K562 (cell line): ENCODE results near the gene PLA2G4F. TPM values are rescaled to one million over a fixed set of nuclear protein-coding genes. Genes with fewer than 3 reads are reported as not detected.

ENCODE experiments used
- CEBPB ChIP-seq: fragments of 450-650 bp; IDR thresholded peaks from 2 replicates; pipeline ENCODE4 v1.6.1; 2016; ENCODE audit warnings: missing genetic modification characterization, missing compliant biosample characterization
- EHMT2 ChIP-seq: fragments of 450-650 bp; IDR thresholded peaks from 2 replicates; pipeline ENCODE4 v1.6.1; 2018; ENCODE audit warnings: antibody characterized with exemption
- ELF1 ChIP-seq: fragments of 200-800 bp; sonication (Bioruptor generic); IDR thresholded peaks from 2 replicates; pipeline ENCODE4 v1.6.1; 2016; ENCODE audit warnings: missing genetic modification characterization, missing compliant biosample characterization
- FOSL1 ChIP-seq: fragments of 200-800 bp; sonication (Bioruptor generic); conservative IDR thresholded peaks from 2 replicates; pipeline ENCODE4 v1.6.1; 2016; ENCODE audit warnings: missing genetic modification characterization, missing compliant biosample characterization
- GABPA ChIP-seq: fragments of 200-800 bp; sonication (Bioruptor generic); conservative IDR thresholded peaks from 2 replicates; pipeline ENCODE4 v1.6.1; 2016; ENCODE audit warnings: low read depth, missing genetic modification characterization, missing compliant biosample characterization
- HDAC2 ChIP-seq: fragments of 450-650 bp; IDR thresholded peaks from 2 replicates; pipeline ENCODE4 v1.6.1; 2016; ENCODE audit warnings: mild to moderate bottlenecking
- JUN ChIP-seq, 2 experiments: sonication (generic) in 1 of 2; formaldehyde crosslinking in 1 of 2; IDR thresholded peaks; 2 replicates each; pipeline versions ENCODE4 v1.6.1 to v1.8.0; 2012 to 2022; ENCODE audit warnings: borderline replicate concordance in 2 of 2, mild to moderate bottlenecking in 2 of 2, improper control_type of control experiment in 1 of 2, low read depth in 1 of 2, low read length in 1 of 2, missing genetic modification reagents in 1 of 2
- KLF13 ChIP-seq: fragments of 450-650 bp; IDR thresholded peaks from 2 replicates; pipeline ENCODE4 v1.6.1; 2016; ENCODE audit warnings: missing genetic modification characterization, low read depth, mild to moderate bottlenecking, missing compliant biosample characterization, moderate library complexity, borderline replicate concordance
- MBD1 ChIP-seq: fragments of 250-450 bp; sonication (Bioruptor Pico); IDR thresholded peaks from 2 replicates; pipeline ENCODE4 v1.8.0; 2022; ENCODE audit warnings: inconsistent platforms
- MEIS2 ChIP-seq: fragments of 450-650 bp; IDR thresholded peaks from 2 replicates; pipeline ENCODE4 v1.6.1; 2014; ENCODE audit warnings: mild to moderate bottlenecking; ENCODE audit not compliant: partially characterized antibody
- NR2F6 ChIP-seq: fragments of 450-650 bp; formaldehyde crosslinking; IDR thresholded peaks from 2 replicates; pipeline ENCODE4 v1.4.0; 2020; ENCODE audit warnings: mild to moderate bottlenecking
- POLR2A ChIP-seq: fragments of 450-650 bp; conservative IDR thresholded peaks from 2 replicates; pipeline ENCODE4 v1.6.1; 2016
- RBBP5 ChIP-seq: fragments of 200-600 bp; sonication (generic); IDR thresholded peaks from 2 replicates; pipeline ENCODE4 v1.6.1; 2012; ENCODE audit warnings: borderline replicate concordance, mild to moderate bottlenecking, low read length, control low read depth, inconsistent platforms; ENCODE audit not compliant: insufficient read depth, poor library complexity, severe bottlenecking
- RHOXF2B ChIP-seq: fragments of 250-450 bp; sonication (Bioruptor Pico); conservative IDR thresholded peaks from 2 replicates; pipeline ENCODE4 v1.5.1; 2021
- SMARCA4 ChIP-seq: fragments of 450-650 bp; IDR thresholded peaks from 2 replicates; pipeline ENCODE4 v1.6.1; 2016
- SP2 ChIP-seq: IDR thresholded peaks from 2 replicates; pipeline ENCODE4 v1.6.1; 2011; ENCODE audit warnings: mild to moderate bottlenecking, low read depth, low read length, moderate library complexity; ENCODE audit not compliant: poor library complexity, severe bottlenecking; ENCODE audit errors: extremely low read depth
- SRSF3 ChIP-seq: fragments of 200-400 bp; formaldehyde crosslinking; IDR thresholded peaks from 2 replicates; pipeline ENCODE4 v1.6.1; 2016; ENCODE audit warnings: mild to moderate bottlenecking, low read length, moderate library complexity; ENCODE audit not compliant: insufficient read depth
- ZNF184 ChIP-seq: sonication (generic); formaldehyde crosslinking; IDR thresholded peaks from 2 replicates; pipeline ENCODE4 v1.5.0; 2020; ENCODE audit warnings: missing genetic modification reagents
- ZNF384 ChIP-seq: IDR thresholded peaks from 2 replicates; pipeline ENCODE4 v1.6.1; 2012; ENCODE audit warnings: low read depth, low read length, improper control_type of control experiment
- polyA plus RNA-seq, 8 experiments: library from polyadenylated mRNA; depleted of rRNA in 4 of 8; stranded (reverse) in 5 of 8; unstranded in 3 of 8; fragments of >200 nt; fragmentation: Nextera tagmentation in 2 of 8; fragmentation: Illumina TruSeq in 1 of 8; extraction: Ambion mirVana in 2 of 8; extraction: Trizol in 1 of 8; gene quantifications; 2 replicates each; pipeline versions ENCODE4 v1.2.1 to v1.2.3, GENCODE V29; 2011 to 2014; ENCODE audit warnings: inconsistent platforms in 1 of 8, missing spikeins in 1 of 8
- total RNA-seq, 7 experiments: library from RNA; depleted of rRNA in 6 of 7; stranded (reverse); fragments of >200 nt in 6 of 7; fragmentation: Illumina TruSeq in 2 of 7; extraction: Trizol in 2 of 7; gene quantifications; 2 replicates each; pipeline versions ENCODE4 v1.2.1 to v1.2.3, GENCODE V29; 2011 to 2021; ENCODE audit warnings: low replicate concordance in 1 of 7
- TF ChIP-seq, protein P1 (sequence below), 2 experiments: fragments of 450-650 bp in 1 of 2; sonication (generic) in 1 of 2; formaldehyde crosslinking in 1 of 2; IDR thresholded peaks in 1 of 2; conservative IDR thresholded peaks in 1 of 2; 2 replicates each; pipeline versions ENCODE4 v1.6.1 to v1.8.1; 2016 to 2023; ENCODE audit warnings: mild to moderate bottlenecking in 2 of 2, moderate library complexity in 2 of 2, inconsistent platforms in 1 of 2, missing genetic modification reagents in 1 of 2
- TF ChIP-seq, protein P2 (sequence below), 2 experiments: fragments of 450-650 bp; conservative IDR thresholded peaks; 2 replicates each; pipeline ENCODE4 v1.6.1; 2017; ENCODE audit warnings: mild to moderate bottlenecking in 2 of 2, moderate library complexity in 2 of 2
- TF ChIP-seq, protein P3 (sequence below): fragments of 200-800 bp; sonication (Bioruptor generic); IDR thresholded peaks from 2 replicates; pipeline ENCODE4 v1.6.1; 2017; ENCODE audit warnings: missing genetic modification characterization, missing compliant biosample characterization

The PLA2G4F gene
- total and polyA plus RNA-seq, 9 of the 15 experiments (the other 6 are each of a cell fraction or from before 2014, with no cell fraction given): 0.02 TPM; not detected in 8

DNA sequence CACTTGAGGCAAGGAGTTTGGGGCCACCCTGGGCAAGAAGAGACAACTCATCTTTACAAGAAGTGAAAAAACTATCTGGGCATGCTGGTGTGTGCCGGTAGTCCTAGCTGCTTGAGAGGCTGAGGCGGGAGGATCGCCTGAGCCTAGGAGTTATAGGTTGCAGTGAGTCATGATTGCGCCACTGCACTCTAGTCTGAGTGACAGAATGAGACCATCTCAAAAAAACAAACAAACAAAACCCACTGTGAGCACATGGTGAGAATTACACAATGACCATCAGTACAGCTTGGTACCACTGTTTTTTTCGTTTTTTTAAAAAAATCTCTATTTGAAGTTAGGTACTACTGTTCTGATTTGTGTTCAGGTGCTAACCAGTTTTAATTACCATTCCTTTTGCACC, 38.1 kb upstream of the PLA2G4F start (continued):
- TF ChIP-seq, protein P1, sequence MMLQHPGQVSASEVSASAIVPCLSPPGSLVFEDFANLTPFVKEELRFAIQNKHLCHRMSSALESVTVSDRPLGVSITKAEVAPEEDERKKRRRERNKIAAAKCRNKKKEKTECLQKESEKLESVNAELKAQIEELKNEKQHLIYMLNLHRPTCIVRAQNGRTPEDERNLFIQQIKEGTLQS (IDR thresholded peaks at IDR 0.05): peak; percentile 83
- TF ChIP-seq, protein P1 (CRISPR knock-in tag; conservative IDR thresholded peaks at IDR 0.05): no peak
- TF ChIP-seq POLR2A (no peak), NR2F6 (CRISPR knock-in tag) (no peak), KLF13 (tag) (no peak), SRSF3 (no peak), RBBP5 (no peak), SP2 (no peak), GABPA (tag) (no peak), CEBPB (tag) (peak; percentile 94), JUN (IDR thresholded peaks at IDR 0.05; ENCODE audit: borderline replicate concordance, low read depth, low read length) (peak; percentile 78), JUN (CRISPR knock-in tag; IDR thresholded peaks at IDR 0.05; ENCODE audit: borderline replicate concordance) (no peak), SMARCA4 (peak; percentile 41; the same call in 1 of the 2 replicates), RHOXF2B (CRISPR knock-in tag) (no peak), MEIS2 (peak; percentile 53), MBD1 (CRISPR knock-in tag) (no peak), EHMT2 (no peak), ZNF384 (peak; percentile 9; the same call in 1 of the 2 replicates), ELF1 (tag) (no peak), ZNF184 (CRISPR knock-in tag) (no peak), HDAC2 (no peak), FOSL1 (tag) (peak; percentile 78)
- TF ChIP-seq, protein P2, sequence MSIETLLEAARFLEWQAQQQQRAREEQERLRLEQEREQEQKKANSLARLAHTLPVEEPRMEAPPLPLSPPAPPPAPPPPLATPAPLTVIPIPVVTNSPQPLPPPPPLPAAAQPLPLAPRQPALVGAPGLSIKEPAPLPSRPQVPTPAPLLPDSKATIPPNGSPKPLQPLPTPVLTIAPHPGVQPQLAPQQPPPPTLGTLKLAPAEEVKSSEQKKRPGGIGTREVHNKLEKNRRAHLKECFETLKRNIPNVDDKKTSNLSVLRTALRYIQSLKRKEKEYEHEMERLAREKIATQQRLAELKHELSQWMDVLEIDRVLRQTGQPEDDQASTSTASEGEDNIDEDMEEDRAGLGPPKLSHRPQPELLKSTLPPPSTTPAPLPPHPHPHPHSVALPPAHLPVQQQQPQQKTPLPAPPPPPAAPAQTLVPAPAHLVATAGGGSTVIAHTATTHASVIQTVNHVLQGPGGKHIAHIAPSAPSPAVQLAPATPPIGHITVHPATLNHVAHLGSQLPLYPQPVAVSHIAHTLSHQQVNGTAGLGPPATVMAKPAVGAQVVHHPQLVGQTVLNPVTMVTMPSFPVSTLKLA (conservative IDR thresholded peaks at IDR 0.05): 0 out of 4 replicates have a peak, but pooled peaks of 1 of the 2 experiments have one; percentile 34
- TF ChIP-seq, protein P3, sequence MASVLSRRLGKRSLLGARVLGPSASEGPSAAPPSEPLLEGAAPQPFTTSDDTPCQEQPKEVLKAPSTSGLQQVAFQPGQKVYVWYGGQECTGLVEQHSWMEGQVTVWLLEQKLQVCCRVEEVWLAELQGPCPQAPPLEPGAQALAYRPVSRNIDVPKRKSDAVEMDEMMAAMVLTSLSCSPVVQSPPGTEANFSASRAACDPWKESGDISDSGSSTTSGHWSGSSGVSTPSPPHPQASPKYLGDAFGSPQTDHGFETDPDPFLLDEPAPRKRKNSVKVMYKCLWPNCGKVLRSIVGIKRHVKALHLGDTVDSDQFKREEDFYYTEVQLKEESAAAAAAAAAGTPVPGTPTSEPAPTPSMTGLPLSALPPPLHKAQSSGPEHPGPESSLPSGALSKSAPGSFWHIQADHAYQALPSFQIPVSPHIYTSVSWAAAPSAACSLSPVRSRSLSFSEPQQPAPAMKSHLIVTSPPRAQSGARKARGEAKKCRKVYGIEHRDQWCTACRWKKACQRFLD (CRISPR knock-in tag): no peak
